H1 (cell line): Measurements from ENCODE around the gene CYB5R3. TPM values are rescaled to one million over a fixed set of nuclear protein-coding genes. Genes with fewer than 3 reads are reported as not detected.

Experiments
- GTF2F1 ChIP-seq: IDR thresholded peaks from 2 replicates; pipeline ENCODE4 v1.6.1; 2012; ENCODE audit warnings: low read depth, low read length, improper control_type of control experiment, borderline replicate concordance
- KDM5A ChIP-seq: fragments of 200-600 bp; IDR thresholded peaks from 2 replicates; pipeline ENCODE4 v1.7.1; 2012; ENCODE audit warnings: mild to moderate bottlenecking, low read length, inconsistent platforms, mixed read lengths
- SIN3A ChIP-seq, 2 experiments: IDR thresholded peaks in 1 of 2; conservative IDR thresholded peaks in 1 of 2; 2 replicates each; pipeline ENCODE4 v1.6.1; 2011 to 2012; ENCODE audit warnings: low read length in 2 of 2, improper control_type of control experiment in 1 of 2, low read depth in 1 of 2, mild to moderate bottlenecking in 1 of 2
- polyA plus RNA-seq, 7 experiments: library from polyadenylated mRNA; depleted of rRNA in 3 of 7; stranded (reverse) in 5 of 7; unstranded in 2 of 7; fragments of >200 nt in 5 of 7; fragments of 200-250 nt in 2 of 7; gene quantifications; 1 replicate in 5 of 7; 2 replicates in 1 of 7; 4 replicates in 1 of 7; pipeline versions ENCODE4 v1.2.1 to v1.2.3, GENCODE V29; 2011 to 2013; ENCODE audit warnings: missing spikeins in 2 of 7, mixed read lengths in 2 of 7
- total RNA-seq: library from RNA; stranded (reverse); fragmentation: NEBNext Ultra II Directional; extraction: Animal tissue kit (Norgen Biotek cat#: 25700); gene quantifications from 2 replicates; pipeline ENCODE4 v1.2.1, GENCODE V29; 2021

CYB5R3 gene
- total and polyA plus RNA-seq, 2 of the 8 experiments (the other 6 are each of a cell fraction or from before 2014, with no cell fraction given) = 75.3 to 113 TPM

DNA sequence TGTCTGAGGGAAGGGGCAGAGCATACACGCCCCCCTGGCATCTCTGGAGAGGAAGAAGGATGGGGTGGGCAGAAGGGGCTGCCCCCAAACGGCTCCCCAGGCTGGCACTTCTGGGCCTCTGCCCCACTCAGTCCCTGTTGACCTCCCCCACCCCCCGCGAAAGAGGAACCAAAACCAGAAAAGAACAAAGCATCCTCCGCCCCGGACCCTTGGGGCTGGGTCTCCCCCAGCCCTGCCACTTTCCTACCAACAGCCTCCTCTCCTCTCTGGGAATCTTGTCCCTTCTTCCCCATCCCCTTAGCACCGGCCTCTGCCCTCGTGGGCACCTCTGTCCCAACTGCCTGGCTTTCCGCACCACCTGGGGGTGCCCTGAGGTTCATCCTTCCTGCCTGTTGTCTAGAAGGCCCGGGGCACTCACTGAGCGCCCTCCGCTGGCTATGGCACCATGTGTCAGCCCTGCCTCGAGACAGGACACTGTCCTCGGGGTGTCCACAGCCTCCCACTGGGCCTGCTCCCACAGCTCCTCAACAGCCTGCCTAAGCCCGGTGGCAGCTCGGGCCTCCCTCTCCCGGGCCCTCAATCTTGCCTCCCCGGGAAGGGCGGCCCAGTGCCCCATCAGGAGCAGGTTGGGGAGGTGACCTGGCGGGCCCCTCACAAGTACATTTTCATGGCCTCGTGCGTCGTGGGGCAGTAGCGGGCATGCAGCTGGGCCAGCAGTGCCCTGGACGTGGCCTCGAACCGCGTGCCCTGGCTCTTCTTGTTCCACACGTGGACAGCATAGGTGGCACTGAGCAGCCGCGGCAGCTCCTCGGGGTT is 43.3 kb upstream of the CYB5R3 start (continued):
- TF ChIP-seq KDM5A = no peak
- TF ChIP-seq GTF2F1 = no peak
- no peak for TF ChIP-seq SIN3A (conservative IDR thresholded peaks at IDR 0.05 in 1 of 2, IDR thresholded peaks at IDR 0.05 in 1 of 2; ENCODE audit: low read depth in 1 of 2, low read length in 2 of 2)
